ENCODE measurements around the gene NMB. TPM values are rescaled to one million over a fixed set of nuclear protein-coding genes. Genes with fewer than 3 reads are reported as not detected.

NMB gene
- total and polyA plus RNA-seq, 2 donors from 2014 or later, result 11.8 to 19.7 TPM

DNA sequence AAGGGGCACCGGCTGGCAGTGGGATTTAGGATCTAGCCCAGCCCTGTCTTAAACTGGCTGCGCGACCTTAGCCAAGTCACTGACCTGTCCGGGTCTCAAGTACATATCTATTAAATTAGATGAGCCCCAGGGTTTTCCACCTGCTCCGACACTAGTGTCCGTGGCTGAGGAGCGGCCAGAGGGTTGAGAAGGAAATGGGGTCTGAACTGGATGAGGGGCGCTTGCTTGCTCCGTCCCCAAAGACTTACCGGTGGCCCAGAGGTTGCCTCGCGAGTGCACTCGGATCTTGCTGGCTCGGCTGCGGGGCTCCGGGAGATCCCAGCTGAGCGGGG lies 285 bp downstream of the NMB start:
- H3K9ac ChIP-seq (ENCODE audit: low read length in 3 of 3), result peak overlapping the region in 2 of 3 donors; percentile 11 to 63
- intact Hi-C loops (cut with DNase I), result no loop called here

GRCh38 chr15:84656972-84657371 lies 1.0 kb downstream of the NMB start:
- Histone ChIP-seq H3K4me1 (ENCODE audit: control insufficient read depth in 2 of 3, insufficient read depth in 2 of 3, low read depth in 1 of 3, low read length in 3 of 3) (peaks cover 0 to 32% (median 11%) of the 10 kb centered on the region in 3 donors), H3K27ac (ENCODE audit: low read depth in 2 of 2, low read length in 2 of 2) (no peak overlapping the region), H3K9me3 (ENCODE audit: control insufficient read depth in 2 of 3, insufficient read depth in 1 of 3, low read length in 3 of 3) (no peaks in the 10 kb centered on the region), H3K9ac (ENCODE audit: low read length in 3 of 3) (no peak overlapping the region), H3K27me3 (ENCODE audit: control insufficient read depth, insufficient read depth, low read length) (no peaks in the 10 kb centered on the region), H3K36me3 (ENCODE audit: control insufficient read depth in 2 of 3, insufficient read depth in 3 of 3, low read length in 3 of 3) (peaks cover 0 to 4% (median 2%) of the 10 kb centered on the region in 3 donors), H3K4me3 (ENCODE audit: low read length in 3 of 3) (no peak overlapping the region)
- FAIRE-seq, result no peak
- intact Hi-C loops (cut with DNase I), result no loop called here
- TF ChIP-seq CTCF (IDR thresholded peaks at IDR 0.05; ENCODE audit: borderline replicate concordance, extremely low read depth, insufficient read depth), result no peak
- no peak for DNase-seq

More for the DNA sequence above, 285 bp downstream of the NMB start:
- no peak for DNase-seq
- no peak for FAIRE-seq
- Histone ChIP-seq H3K4me1 (ENCODE audit: control insufficient read depth in 2 of 3, insufficient read depth in 2 of 3, low read depth in 1 of 3, low read length in 3 of 3) (peaks cover 0 to 26% (median 11%) of the 10 kb centered on the region in 3 donors), H3K9me3 (ENCODE audit: control insufficient read depth in 2 of 3, insufficient read depth in 1 of 3, low read length in 3 of 3) (no peaks in the 10 kb centered on the region), H3K27me3 (ENCODE audit: control insufficient read depth, insufficient read depth, low read length) (no peaks in the 10 kb centered on the region), H3K4me3 (ENCODE audit: low read length in 3 of 3) (peak overlapping the region; percentile 26 to 61 (median 50)), H3K27ac (ENCODE audit: low read depth in 2 of 2, low read length in 2 of 2) (peak overlapping the region; percentile 47 to 69), H3K36me3 (ENCODE audit: control insufficient read depth in 2 of 3, insufficient read depth in 3 of 3, low read length in 3 of 3) (no peaks in the 10 kb centered on the region)
- no peak for TF ChIP-seq CTCF (IDR thresholded peaks at IDR 0.05; ENCODE audit: borderline replicate concordance, extremely low read depth, insufficient read depth)

DNA sequence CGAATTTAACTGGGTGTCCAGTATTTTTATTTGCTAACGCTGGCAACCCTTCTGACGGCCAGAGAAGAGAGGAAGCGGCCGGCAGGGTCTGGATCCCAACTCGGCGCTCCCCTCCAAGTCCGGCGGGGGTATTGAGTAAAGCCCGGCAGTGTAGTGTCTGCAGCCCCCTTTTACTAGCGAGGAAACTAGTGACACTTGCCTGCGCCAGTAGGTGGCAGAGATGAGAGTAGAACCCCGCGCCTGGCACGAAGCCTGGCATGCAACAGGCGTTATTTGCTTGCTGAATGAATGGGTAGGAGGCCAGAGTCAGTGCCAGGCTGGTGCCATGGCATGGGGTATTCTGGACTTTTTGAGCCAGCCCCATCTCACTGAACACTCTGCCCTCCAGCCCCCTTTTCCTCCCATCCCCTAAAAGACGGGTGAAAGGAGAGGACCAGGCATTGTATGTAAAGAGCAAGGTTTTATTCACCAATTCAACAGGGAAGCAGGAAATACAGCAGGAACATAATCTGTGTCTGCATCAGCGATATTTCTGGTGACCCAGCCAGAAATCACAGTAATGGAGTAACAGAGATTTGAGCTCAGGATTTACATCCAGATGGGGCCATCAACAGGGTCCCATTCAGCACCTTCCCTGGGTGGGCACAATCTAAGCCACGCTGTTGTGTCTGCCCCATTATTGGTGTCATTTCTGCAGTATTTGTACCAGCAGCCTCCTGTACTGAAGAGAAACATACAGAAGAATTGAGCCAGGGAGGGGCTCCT lies 3.1 kb downstream of the NMB start:
- intact Hi-C loops (cut with DNase I), result no loop called here

More for the DNA sequence above, 3.1 kb downstream of the NMB start:
- H3K4me3 ChIP-seq (ENCODE audit: low read length in 3 of 3), result peak overlapping the region; percentile 97 to 99 (median 99)
- H3K36me3 ChIP-seq (ENCODE audit: control insufficient read depth in 2 of 3, insufficient read depth in 3 of 3, low read length in 3 of 3), result peaks cover 4 to 13% (median 9%) of the 10 kb centered on the region in 3 donors
- H3K27me3 ChIP-seq (ENCODE audit: control insufficient read depth, insufficient read depth, low read length), result no peaks in the 10 kb centered on the region
- H3K9me3 ChIP-seq (ENCODE audit: control insufficient read depth in 2 of 3, insufficient read depth in 1 of 3, low read length in 3 of 3), result no peaks in the 10 kb centered on the region
- H3K27ac ChIP-seq (ENCODE audit: low read depth in 2 of 2, low read length in 2 of 2), result peak overlapping the region; percentile 78 to 93
- no peak for FAIRE-seq
- H3K9ac ChIP-seq (ENCODE audit: low read length in 3 of 3), result peak overlapping the region; percentile 79 to 97 (median 96)
- DNase-seq, result peak; percentile 81 to 89 (median 84)
- H3K4me1 ChIP-seq (ENCODE audit: control insufficient read depth in 2 of 3, insufficient read depth in 2 of 3, low read depth in 1 of 3, low read length in 3 of 3), result peaks cover 0 to 35% (median 11%) of the 10 kb centered on the region in 3 donors
- TF ChIP-seq CTCF (IDR thresholded peaks at IDR 0.05; ENCODE audit: borderline replicate concordance, extremely low read depth, insufficient read depth), result peak; percentile 69

All from kidney (tissue), 14 donors.